ENCODE results near the gene FOXD4L1.
"Not testable (repeated sequence)": the region's sequence is repeated elsewhere in the genome, so short reads cannot be mapped to it uniquely, and the experiment has no call there.

DNA sequence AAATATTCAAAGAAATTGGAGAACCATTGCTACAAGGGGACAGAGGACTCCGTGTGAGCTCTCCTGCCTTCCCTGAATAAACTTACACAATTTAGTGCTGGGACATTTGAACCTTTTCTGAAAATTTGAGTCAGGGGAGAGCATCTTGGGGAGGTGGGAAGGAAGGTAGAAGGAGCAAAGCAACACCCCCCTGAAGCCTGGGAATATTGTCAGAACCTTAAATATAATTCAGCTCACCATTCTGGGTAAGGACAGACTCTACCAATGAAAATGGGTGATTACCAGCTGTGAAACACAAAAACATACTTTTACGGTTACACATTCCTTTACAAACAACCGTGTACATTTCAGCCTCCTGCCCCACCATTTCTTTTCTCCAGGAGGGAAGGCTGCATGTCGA lies at the start of gene FOXD4L1:
- TF ChIP-seq, protein P1, sequence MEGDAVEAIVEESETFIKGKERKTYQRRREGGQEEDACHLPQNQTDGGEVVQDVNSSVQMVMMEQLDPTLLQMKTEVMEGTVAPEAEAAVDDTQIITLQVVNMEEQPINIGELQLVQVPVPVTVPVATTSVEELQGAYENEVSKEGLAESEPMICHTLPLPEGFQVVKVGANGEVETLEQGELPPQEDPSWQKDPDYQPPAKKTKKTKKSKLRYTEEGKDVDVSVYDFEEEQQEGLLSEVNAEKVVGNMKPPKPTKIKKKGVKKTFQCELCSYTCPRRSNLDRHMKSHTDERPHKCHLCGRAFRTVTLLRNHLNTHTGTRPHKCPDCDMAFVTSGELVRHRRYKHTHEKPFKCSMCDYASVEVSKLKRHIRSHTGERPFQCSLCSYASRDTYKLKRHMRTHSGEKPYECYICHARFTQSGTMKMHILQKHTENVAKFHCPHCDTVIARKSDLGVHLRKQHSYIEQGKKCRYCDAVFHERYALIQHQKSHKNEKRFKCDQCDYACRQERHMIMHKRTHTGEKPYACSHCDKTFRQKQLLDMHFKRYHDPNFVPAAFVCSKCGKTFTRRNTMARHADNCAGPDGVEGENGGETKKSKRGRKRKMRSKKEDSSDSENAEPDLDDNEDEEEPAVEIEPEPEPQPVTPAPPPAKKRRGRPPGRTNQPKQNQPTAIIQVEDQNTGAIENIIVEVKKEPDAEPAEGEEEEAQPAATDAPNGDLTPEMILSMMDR (IDR thresholded peaks at IDR 0.05), result not testable (repeated sequence)
- TF ChIP-seq POLR2A (IDR thresholded peaks at IDR 0.05), result not testable (repeated sequence)
